K562 (cell line): ENCODE data around the gene SUSD5. TPM values are rescaled to one million over a fixed set of nuclear protein-coding genes. Genes with fewer than 3 reads are reported as not detected.

Source experiments
- ARID3A ChIP-seq: IDR thresholded peaks from 2 replicates; pipeline ENCODE4 v1.6.1; 2012; ENCODE audit warnings: low read depth, low read length, improper control_type of control experiment, borderline replicate concordance
- ATF7 ChIP-seq: fragments of 450-650 bp; IDR thresholded peaks from 2 replicates; pipeline ENCODE4 v1.7.1; 2014; ENCODE audit warnings: mild to moderate bottlenecking, moderate library complexity
- CHAMP1 ChIP-seq: fragments of 450-650 bp; IDR thresholded peaks from 2 replicates; pipeline ENCODE4 v1.6.1; 2016; ENCODE audit warnings: mild to moderate bottlenecking
- CHD1 ChIP-seq: fragments of 200-600 bp; sonication (generic); IDR thresholded peaks from one replicate; pipeline ENCODE4 v1.6.1; 2012; ENCODE audit warnings: mild to moderate bottlenecking, moderate library complexity, low read length, inconsistent platforms
- CREM ChIP-seq: IDR thresholded peaks from 2 replicates; pipeline ENCODE4 v1.6.1; 2014; ENCODE audit warnings: antibody characterized with exemption, low read depth
- E2F1 ChIP-seq: sonication (generic); formaldehyde crosslinking; IDR thresholded peaks from 2 replicates; pipeline ENCODE4 v1.8.1; 2023; ENCODE audit warnings: mild to moderate bottlenecking, missing genetic modification reagents, moderate library complexity
- ELF1 ChIP-seq: fragments of 200-800 bp; sonication (Bioruptor generic); IDR thresholded peaks from 2 replicates; pipeline ENCODE4 v1.6.1; 2016; ENCODE audit warnings: missing genetic modification characterization, missing compliant biosample characterization
- ELF2 ChIP-seq: fragments of 250-450 bp; sonication (Bioruptor Pico); IDR thresholded peaks from 2 replicates; pipeline ENCODE4 v1.5.0; 2021; ENCODE audit warnings: mild to moderate bottlenecking
- GABPB1 ChIP-seq: sonication (generic); formaldehyde crosslinking; IDR thresholded peaks from 2 replicates; pipeline ENCODE4 v1.8.0; 2022; ENCODE audit warnings: mild to moderate bottlenecking, missing genetic modification reagents
- KDM1A ChIP-seq, 2 experiments: fragments of 450-650 bp; IDR thresholded peaks; 2 replicates each; pipeline ENCODE4 v1.6.1; 2016; ENCODE audit warnings: mild to moderate bottlenecking in 2 of 2
- MAFG ChIP-seq: fragments of 450-650 bp; conservative IDR thresholded peaks from 2 replicates; pipeline ENCODE4 v1.6.1; 2016; ENCODE audit warnings: missing genetic modification characterization, missing compliant biosample characterization
- NR4A1 ChIP-seq, 2 experiments: fragments of 250-450 bp in 1 of 2; fragments of 450-650 bp in 1 of 2; sonication (Bioruptor Pico) in 1 of 2; IDR thresholded peaks; 2 replicates each; pipeline versions ENCODE4 v1.4.0 to v1.6.1; 2016 to 2020; ENCODE audit warnings: mild to moderate bottlenecking in 2 of 2, missing compliant biosample characterization in 1 of 2, missing genetic modification characterization in 1 of 2, moderate library complexity in 1 of 2
- PML ChIP-seq: IDR thresholded peaks from 2 replicates; pipeline ENCODE4 v1.6.1; 2012; ENCODE audit warnings: low read length, inconsistent platforms
- RB1 ChIP-seq: fragments of 450-650 bp; IDR thresholded peaks from 2 replicates; pipeline ENCODE4 v1.6.1; 2017; ENCODE audit warnings: low read depth, mild to moderate bottlenecking
- RBM25 ChIP-seq: fragments of 200-400 bp; formaldehyde crosslinking; IDR thresholded peaks from 2 replicates; pipeline ENCODE4 v1.6.1; 2018; ENCODE audit warnings: low read length, low read depth, moderate library complexity; ENCODE audit not compliant: severe bottlenecking
- RBM39 ChIP-seq: fragments of 200-400 bp; formaldehyde crosslinking; optimal IDR thresholded peaks from 2 replicates; pipeline ENCODE3; 2018; ENCODE audit warnings: low read depth, low read length
- SMARCA4 ChIP-seq: fragments of 450-650 bp; IDR thresholded peaks from 2 replicates; pipeline ENCODE4 v1.6.1; 2016
- SRSF3 ChIP-seq: fragments of 200-400 bp; formaldehyde crosslinking; IDR thresholded peaks from 2 replicates; pipeline ENCODE4 v1.6.1; 2016; ENCODE audit warnings: mild to moderate bottlenecking, low read length, moderate library complexity; ENCODE audit not compliant: insufficient read depth
- ZBTB9 ChIP-seq: fragments of 450-650 bp; formaldehyde crosslinking; IDR thresholded peaks from 2 replicates; pipeline ENCODE4 v1.4.0; 2020; ENCODE audit warnings: mild to moderate bottlenecking, moderate library complexity
- ZNF212 ChIP-seq: fragments of 450-650 bp; formaldehyde crosslinking; IDR thresholded peaks from 2 replicates; pipeline ENCODE4 v1.4.0; 2020; ENCODE audit warnings: mild to moderate bottlenecking
- ZNF561 ChIP-seq: fragments of 450-650 bp; formaldehyde crosslinking; conservative IDR thresholded peaks from 2 replicates; pipeline ENCODE4 v1.4.0; 2020; ENCODE audit warnings: mild to moderate bottlenecking, moderate library complexity
- ZNF764 ChIP-seq: fragments of 250-450 bp; sonication (Bioruptor Pico); IDR thresholded peaks from 2 replicates; pipeline ENCODE4 v1.4.0; 2020; ENCODE audit warnings: low read depth, mild to moderate bottlenecking, moderate library complexity
- polyA plus RNA-seq, 8 experiments: library from polyadenylated mRNA; depleted of rRNA in 4 of 8; stranded (reverse) in 5 of 8; unstranded in 3 of 8; fragments of >200 nt; fragmentation: Nextera tagmentation in 2 of 8; fragmentation: Illumina TruSeq in 1 of 8; extraction: Ambion mirVana in 2 of 8; extraction: Trizol in 1 of 8; gene quantifications; 2 replicates each; pipeline versions ENCODE4 v1.2.1 to v1.2.3, GENCODE V29; 2011 to 2014; ENCODE audit warnings: inconsistent platforms in 1 of 8, missing spikeins in 1 of 8
- total RNA-seq, 7 experiments: library from RNA; depleted of rRNA in 6 of 7; stranded (reverse); fragments of >200 nt in 6 of 7; fragmentation: Illumina TruSeq in 2 of 7; extraction: Trizol in 2 of 7; gene quantifications; 2 replicates each; pipeline versions ENCODE4 v1.2.1 to v1.2.3, GENCODE V29; 2011 to 2021; ENCODE audit warnings: low replicate concordance in 1 of 7

SUSD5 gene
- total and polyA plus RNA-seq, 9 of the 15 experiments (the other 6 are each of a cell fraction or from before 2014, with no cell fraction given), result not detected

GRCh38 chr3:33113772-33114621 is 104.6 kb downstream of the SUSD5 start, which contains the start of gene CRTAP (continued):
- peak; percentile 38; the same call in 1 of the 2 replicates for TF ChIP-seq NR4A1 (CRISPR knock-in tag; IDR thresholded peaks at IDR 0.05)
- TF ChIP-seq NR4A1 (tag; IDR thresholded peaks at IDR 0.05), result peak; percentile 91
- TF ChIP-seq ELF1, result peak; percentile 88
- TF ChIP-seq MAFG (tag), result no peak
- peak; percentile 74; the same call in 1 of the 2 replicates for TF ChIP-seq ZBTB9
- no peak for TF ChIP-seq CHAMP1
- TF ChIP-seq ZNF212 (CRISPR knock-in tag), result no peak
- TF ChIP-seq KDM1A (IDR thresholded peaks at IDR 0.05), result no peak
- no peak for TF ChIP-seq RBM39
- no peak for TF ChIP-seq GABPB1 (CRISPR knock-in tag)
- TF ChIP-seq SRSF3, result 0 out of 2 replicates have a peak, but pooled peaks have one; percentile 50
- TF ChIP-seq CHD1, result peak; percentile 92
- 0 out of 2 replicates have a peak, but pooled peaks have one; percentile 21 for TF ChIP-seq SMARCA4
- peak; percentile 59 for TF ChIP-seq ATF7
- TF ChIP-seq ELF2 (CRISPR knock-in tag), result peak; percentile 62
- peak; percentile 32; the same call in 1 of the 2 replicates for TF ChIP-seq E2F1 (CRISPR knock-in tag)
- no peak for TF ChIP-seq ZNF561 (CRISPR knock-in tag)
- no peak for TF ChIP-seq ARID3A
- peak; percentile 61; the same call in 1 of the 2 replicates for TF ChIP-seq PML
- TF ChIP-seq RBM25, result peak; percentile 35
- TF ChIP-seq RB1, result peak; percentile 68
- TF ChIP-seq CREM, result no peak; the same call in 1 of the 2 replicates
- no peak for TF ChIP-seq ZNF764 (CRISPR knock-in tag)
